Measurements from ENCODE around the gene SLC35B3.

Gene SLC35B3

GRCh38 chr6:8478418-8478817, 43.1 kb upstream of the SLC35B3 start:
- no peak for TF ChIP-seq ESRRG (CRISPR knock-in tag; IDR thresholded peaks at IDR 0.05)
- no peak for TF ChIP-seq OSR1 (CRISPR knock-in tag; IDR thresholded peaks at IDR 0.05)
- no peak for TF ChIP-seq ZC3H10 (CRISPR knock-in tag; IDR thresholded peaks at IDR 0.05)
- no peak for TF ChIP-seq TOX (CRISPR knock-in tag; IDR thresholded peaks at IDR 0.05; ENCODE audit: borderline replicate concordance)
- no peak for TF ChIP-seq TSHZ2 (CRISPR knock-in tag; IDR thresholded peaks at IDR 0.05)
- TF ChIP-seq BACH2 (CRISPR knock-in tag; IDR thresholded peaks at IDR 0.05; ENCODE audit: borderline replicate concordance), result no peak
- no peak for TF ChIP-seq ZFP3 (CRISPR knock-in tag; IDR thresholded peaks at IDR 0.05)
- TF ChIP-seq CSRNP3 (CRISPR knock-in tag; IDR thresholded peaks at IDR 0.05), result no peak
- no peak for TF ChIP-seq POU6F1 (CRISPR knock-in tag; IDR thresholded peaks at IDR 0.05; ENCODE audit: borderline replicate concordance, low read depth)
- no peak for TF ChIP-seq GLIS3 (CRISPR knock-in tag; IDR thresholded peaks at IDR 0.05)
- TF ChIP-seq CSDC2 (CRISPR knock-in tag; IDR thresholded peaks at IDR 0.05), result no peak
- TF ChIP-seq SNAI2 (CRISPR knock-in tag; IDR thresholded peaks at IDR 0.05), result no peak
- TF ChIP-seq PATZ1 (CRISPR knock-in tag; IDR thresholded peaks at IDR 0.05; ENCODE audit: borderline replicate concordance), result no peak
- no peak for TF ChIP-seq ZFP30 (CRISPR knock-in tag; IDR thresholded peaks at IDR 0.05)
- no peak for TF ChIP-seq PPARA (CRISPR knock-in tag; IDR thresholded peaks at IDR 0.05; ENCODE audit: borderline replicate concordance)
- TF ChIP-seq RARB (CRISPR knock-in tag; IDR thresholded peaks at IDR 0.05), result no peak
- TF ChIP-seq TCF4 (CRISPR knock-in tag; IDR thresholded peaks at IDR 0.05; ENCODE audit: borderline replicate concordance), result no peak
- TF ChIP-seq ISL1 (CRISPR knock-in tag; IDR thresholded peaks at IDR 0.05), result no peak
- no peak for ATAC-seq

- ATAC-seq, result no peak
- TF ChIP-seq SNAI2 (CRISPR knock-in tag; IDR thresholded peaks at IDR 0.05) (no peak), ISL1 (CRISPR knock-in tag; IDR thresholded peaks at IDR 0.05) (no peak), ZC3H10 (CRISPR knock-in tag; IDR thresholded peaks at IDR 0.05) (no peak), ZFP3 (CRISPR knock-in tag; IDR thresholded peaks at IDR 0.05) (no peak), ZNF8 (CRISPR knock-in tag; IDR thresholded peaks at IDR 0.05) (no peak), ZFP30 (CRISPR knock-in tag; IDR thresholded peaks at IDR 0.05) (no peak), ESRRG (CRISPR knock-in tag; IDR thresholded peaks at IDR 0.05) (no peak), PATZ1 (CRISPR knock-in tag; IDR thresholded peaks at IDR 0.05; ENCODE audit: borderline replicate concordance) (no peak), TCF4 (CRISPR knock-in tag; IDR thresholded peaks at IDR 0.05; ENCODE audit: borderline replicate concordance) (no peak), TOX (CRISPR knock-in tag; IDR thresholded peaks at IDR 0.05; ENCODE audit: borderline replicate concordance) (no peak)
Observed at GRCh38 chr6:8476656-8477055, 41.3 kb upstream of the SLC35B3 start.

- ATAC-seq, result no peak
- no peak for TF ChIP-seq ZFP3 (CRISPR knock-in tag; IDR thresholded peaks at IDR 0.05)
- TF ChIP-seq TOX (CRISPR knock-in tag; IDR thresholded peaks at IDR 0.05; ENCODE audit: borderline replicate concordance), result no peak
- TF ChIP-seq TCF4 (CRISPR knock-in tag; IDR thresholded peaks at IDR 0.05; ENCODE audit: borderline replicate concordance), result no peak
- TF ChIP-seq POU6F1 (CRISPR knock-in tag; IDR thresholded peaks at IDR 0.05; ENCODE audit: borderline replicate concordance, low read depth), result no peak
- no peak for TF ChIP-seq ZNF70 (CRISPR knock-in tag; IDR thresholded peaks at IDR 0.05)
- no peak for TF ChIP-seq ZC3H10 (CRISPR knock-in tag; IDR thresholded peaks at IDR 0.05)
- no peak for TF ChIP-seq TSHZ2 (CRISPR knock-in tag; IDR thresholded peaks at IDR 0.05)
- no peak for TF ChIP-seq CSDC2 (CRISPR knock-in tag; IDR thresholded peaks at IDR 0.05)
Observed at GRCh38 chr6:8468552-8469356, 33.4 kb upstream of the SLC35B3 start.
